Ishikawa (cell line): ENCODE data around the gene SRR.

Experiments used
- CEBPB ChIP-seq: IDR thresholded peaks from 2 replicates; pipeline ENCODE4 v1.6.1; 2012
- CREB1 ChIP-seq: IDR thresholded peaks from 2 replicates; pipeline ENCODE4 v1.6.1; 2012; ENCODE audit warnings: low read depth
- EGR1 ChIP-seq: IDR thresholded peaks from 2 replicates; pipeline ENCODE4 v1.6.1; 2012
- EP300 ChIP-seq: IDR thresholded peaks from 2 replicates; pipeline ENCODE4 v1.6.1; 2012; ENCODE audit warnings: borderline replicate concordance
- FOXM1 ChIP-seq: IDR thresholded peaks from 2 replicates; pipeline ENCODE4 v1.6.1; 2012; ENCODE audit warnings: low read depth, borderline replicate concordance
- MAX ChIP-seq: IDR thresholded peaks from 2 replicates; pipeline ENCODE4 v1.6.1; 2012
- NFIC ChIP-seq: IDR thresholded peaks from 2 replicates; pipeline ENCODE4 v1.6.1; 2012
- RAD21 ChIP-seq: IDR thresholded peaks from 2 replicates; pipeline ENCODE4 v1.6.1; 2012; ENCODE audit warnings: low read depth
- REST ChIP-seq: IDR thresholded peaks from 2 replicates; pipeline ENCODE4 v1.6.1; 2012; ENCODE audit warnings: low read depth, mild to moderate bottlenecking
- TAF1 ChIP-seq: IDR thresholded peaks from 2 replicates; pipeline ENCODE4 v1.6.1; 2012; ENCODE audit warnings: low read depth, mild to moderate bottlenecking
- TCF12 ChIP-seq: IDR thresholded peaks from 2 replicates; pipeline ENCODE4 v1.6.1; 2012; ENCODE audit warnings: low read depth
- TEAD4 ChIP-seq: IDR thresholded peaks from 2 replicates; pipeline ENCODE4 v1.6.1; 2012
- USF1 ChIP-seq: IDR thresholded peaks from 2 replicates; pipeline ENCODE4 v1.6.1; 2012
- YY1 ChIP-seq: IDR thresholded peaks from 2 replicates; pipeline ENCODE4 v1.6.1; 2012; ENCODE audit warnings: low read depth
- ZBTB7A ChIP-seq: IDR thresholded peaks from 2 replicates; pipeline ENCODE4 v1.6.1; 2012; ENCODE audit warnings: low read depth

Gene SRR

GRCh38 chr17:2357237-2357636 is 53.5 kb downstream of the SRR start:
- TF ChIP-seq TCF12 (no peak), TEAD4 (no peak), ZBTB7A (no peak), TAF1 (no peak), YY1 (no peak), FOXM1 (no peak), USF1 (no peak)

GRCh38 chr17:2357931-2358434 is 54.2 kb downstream of the SRR start:
- no peak for TF ChIP-seq CEBPB
- no peak for TF ChIP-seq NFIC
- TF ChIP-seq USF1: no peak
- no peak for TF ChIP-seq MAX
- no peak for TF ChIP-seq ZBTB7A
- no peak for TF ChIP-seq EGR1
- TF ChIP-seq TAF1: no peak
- TF ChIP-seq TEAD4: no peak
- TF ChIP-seq TCF12: no peak
- TF ChIP-seq CREB1: no peak

- no peak for TF ChIP-seq CEBPB
- no peak for TF ChIP-seq EP300
- TF ChIP-seq YY1: no peak
- TF ChIP-seq USF1: no peak
Measured at GRCh38 chr17:2361010-2361760, 57.4 kb downstream of the SRR start.

GRCh38 chr17:2362016-2362415 is 58.3 kb downstream of the SRR start:
- TF ChIP-seq TEAD4 (no peak), TAF1 (no peak), USF1 (no peak), EGR1 (no peak), YY1 (no peak), FOXM1 (no peak), TCF12 (no peak), RAD21 (no peak), REST (no peak), ZBTB7A (no peak), MAX (no peak), EP300 (no peak)

GRCh38 chr17:2362416-2362815 is 58.7 kb downstream of the SRR start:
- TF ChIP-seq MAX (no peak), RAD21 (no peak), YY1 (no peak), FOXM1 (no peak), CREB1 (no peak), REST (no peak), EP300 (no peak), CEBPB (no peak), TCF12 (no peak), EGR1 (no peak), ZBTB7A (no peak), USF1 (no peak), TAF1 (no peak), NFIC (no peak), TEAD4 (no peak)
